Uterus (tissue), 2 donors: Measurements from ENCODE around the gene SEPTIN8.

Experiments used
- POLR2A ChIP-seq, 2 donors: fragments of 450-650 bp; IDR thresholded peaks; one replicate each; pipeline ENCODE4 v1.6.1; 2016; ENCODE audit warnings: antibody characterized with exemption in 2 of 2, mild to moderate bottlenecking in 1 of 2, moderate library complexity in 1 of 2
- TF ChIP-seq, protein P1 (sequence below), 4 experiments: fragments of 200-600 bp in 2 of 4; fragments of 450-650 bp in 2 of 4; sonication (generic) in 2 of 4; IDR thresholded peaks; one replicate each; pipeline ENCODE4 v1.5.1; 2016 to 2019; ENCODE audit warnings: antibody characterized with exemption in 4 of 4, mild to moderate bottlenecking in 2 of 4, moderate library complexity in 1 of 4

DNA sequence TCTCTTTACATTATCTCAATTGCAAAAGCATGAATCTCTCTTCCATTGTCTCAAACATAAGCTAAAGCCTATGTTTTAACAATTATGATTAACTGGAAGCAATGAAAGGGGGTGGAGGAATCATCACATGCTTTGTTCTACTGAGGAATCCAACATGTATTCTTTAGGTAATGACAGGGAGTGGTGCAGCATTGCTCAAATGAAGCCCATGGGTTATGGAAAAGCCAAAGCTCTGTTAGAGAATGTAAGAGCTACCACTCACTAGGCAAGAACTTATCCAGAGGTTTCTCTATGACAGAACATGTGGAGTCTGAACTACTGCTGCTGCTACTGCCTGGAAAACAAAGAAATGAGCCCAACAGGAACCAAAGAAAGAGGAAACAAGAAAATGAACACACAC is 68.4 kb downstream of the SEPTIN8 start:
- TF ChIP-seq, protein P1, sequence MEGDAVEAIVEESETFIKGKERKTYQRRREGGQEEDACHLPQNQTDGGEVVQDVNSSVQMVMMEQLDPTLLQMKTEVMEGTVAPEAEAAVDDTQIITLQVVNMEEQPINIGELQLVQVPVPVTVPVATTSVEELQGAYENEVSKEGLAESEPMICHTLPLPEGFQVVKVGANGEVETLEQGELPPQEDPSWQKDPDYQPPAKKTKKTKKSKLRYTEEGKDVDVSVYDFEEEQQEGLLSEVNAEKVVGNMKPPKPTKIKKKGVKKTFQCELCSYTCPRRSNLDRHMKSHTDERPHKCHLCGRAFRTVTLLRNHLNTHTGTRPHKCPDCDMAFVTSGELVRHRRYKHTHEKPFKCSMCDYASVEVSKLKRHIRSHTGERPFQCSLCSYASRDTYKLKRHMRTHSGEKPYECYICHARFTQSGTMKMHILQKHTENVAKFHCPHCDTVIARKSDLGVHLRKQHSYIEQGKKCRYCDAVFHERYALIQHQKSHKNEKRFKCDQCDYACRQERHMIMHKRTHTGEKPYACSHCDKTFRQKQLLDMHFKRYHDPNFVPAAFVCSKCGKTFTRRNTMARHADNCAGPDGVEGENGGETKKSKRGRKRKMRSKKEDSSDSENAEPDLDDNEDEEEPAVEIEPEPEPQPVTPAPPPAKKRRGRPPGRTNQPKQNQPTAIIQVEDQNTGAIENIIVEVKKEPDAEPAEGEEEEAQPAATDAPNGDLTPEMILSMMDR (IDR thresholded peaks at IDR 0.05) = no peak
- no peak for TF ChIP-seq POLR2A (IDR thresholded peaks at IDR 0.05)
